NCI-H345 treated with DMSO at 0.1 percent for 48 hours (cell line): ENCODE measurements around the gene MEI1.
A peak's percentile ranks its signal among the peaks of the same experiment; 100 is the strongest.
"Not testable (repeated sequence)": the region's sequence is repeated elsewhere in the genome, so short reads cannot be mapped to it uniquely, and the experiment has no call there.

Experiments used
- DNase-seq: peaks from one replicate; lab custom pipeline; 2025; ENCODE audit not compliant: unreplicated experiment; lab: John Stamatoyannopoulos, UW

The MEI1 gene

DNA sequence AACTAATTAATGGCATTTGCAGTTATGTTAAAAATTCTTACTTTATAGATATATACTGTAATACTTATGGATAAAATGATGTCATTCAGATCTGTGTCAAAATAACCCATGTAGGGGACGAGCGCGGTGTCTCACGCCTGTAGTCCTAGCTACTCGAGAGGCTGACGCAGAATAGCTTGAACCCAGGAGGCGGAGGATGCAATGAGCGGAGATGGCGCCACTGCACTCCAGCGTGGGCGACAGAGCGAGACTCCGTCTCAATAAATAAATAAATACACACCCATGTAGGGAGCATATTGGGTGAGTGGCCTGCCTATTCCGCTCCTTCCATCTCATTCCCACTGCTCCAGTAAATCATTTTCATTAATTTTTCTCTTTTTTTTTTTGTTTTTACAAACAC is 17.7 kb upstream of the MEI1 start:
- DNase-seq: no peak

DNA sequence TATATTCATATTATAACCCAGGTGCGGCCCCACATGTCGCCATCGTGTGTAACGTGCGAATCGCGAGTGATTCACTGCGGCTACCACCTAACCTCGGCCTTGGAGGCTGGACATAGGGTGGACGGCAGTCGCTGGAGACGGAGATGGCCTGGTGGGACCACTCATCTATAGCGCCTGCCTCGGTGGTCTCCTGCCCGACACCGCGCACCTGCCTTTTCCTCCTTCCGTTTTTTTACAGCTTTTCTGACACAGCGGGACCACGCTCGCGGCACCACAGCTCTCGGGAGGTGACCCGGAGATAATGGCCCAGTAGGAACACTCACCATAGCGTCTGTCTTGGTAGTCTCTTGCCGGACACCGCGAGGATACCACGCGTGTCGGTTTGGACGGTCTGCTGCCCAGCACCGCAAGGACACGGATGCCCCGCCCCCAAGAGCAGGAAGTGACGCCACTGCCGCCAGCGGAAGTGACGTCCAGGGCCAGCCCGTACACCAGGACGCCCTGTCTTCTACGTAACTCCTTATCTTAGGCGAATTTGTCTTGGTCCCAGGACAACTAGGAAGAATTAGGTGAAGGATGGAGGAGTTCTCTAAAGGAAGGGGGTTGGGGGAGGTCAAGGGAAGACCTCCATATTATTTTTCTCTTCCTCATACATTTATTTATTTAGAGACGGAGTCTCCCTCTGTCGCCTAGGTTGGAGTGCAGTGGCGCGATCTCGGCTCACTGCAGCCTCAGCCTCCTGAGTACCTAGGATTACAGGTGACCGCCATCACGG is 17.1 kb upstream of the MEI1 start:
- DNase-seq: no peak

DNA sequence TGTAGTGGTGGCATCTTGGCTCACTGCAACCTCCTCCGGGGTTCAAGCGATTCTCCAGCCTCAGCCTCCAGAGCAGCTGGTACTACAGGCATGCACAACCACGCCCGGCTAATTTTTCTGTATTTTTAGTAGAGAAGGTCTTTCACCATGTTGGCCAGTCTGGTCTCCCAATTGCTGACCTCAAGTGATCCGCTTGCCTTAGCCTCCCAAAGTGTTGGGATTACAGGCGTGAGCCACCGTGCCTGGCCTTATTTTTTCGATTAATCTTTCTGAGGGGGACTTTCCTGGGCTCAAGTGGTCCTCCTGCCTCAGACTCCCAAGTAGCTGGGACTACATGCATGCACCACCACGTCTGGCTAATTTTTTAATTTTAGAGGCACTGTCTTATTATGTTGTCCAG is 16.3 kb upstream of the MEI1 start:
- DNase-seq: no peak

DNA sequence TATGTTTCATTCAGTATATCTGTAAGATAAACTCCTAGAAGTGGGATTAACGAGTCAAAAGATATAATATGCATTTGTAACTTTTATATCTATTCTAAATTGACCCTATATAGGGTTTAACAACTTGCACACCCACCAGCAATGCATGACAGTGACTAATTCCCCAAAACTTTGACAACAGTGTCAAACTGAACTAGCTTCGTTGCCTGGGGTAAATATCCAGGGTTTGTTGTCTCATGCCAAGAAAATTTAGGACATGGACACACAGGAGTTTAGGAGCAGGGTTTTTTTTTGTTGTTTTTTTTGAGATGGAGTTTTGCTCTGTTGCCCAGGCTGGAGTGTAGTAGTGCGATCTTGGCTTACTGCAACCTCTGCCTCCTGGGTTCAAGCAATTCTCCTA is 15.7 kb upstream of the MEI1 start:
- DNase-seq: no peak

DNA sequence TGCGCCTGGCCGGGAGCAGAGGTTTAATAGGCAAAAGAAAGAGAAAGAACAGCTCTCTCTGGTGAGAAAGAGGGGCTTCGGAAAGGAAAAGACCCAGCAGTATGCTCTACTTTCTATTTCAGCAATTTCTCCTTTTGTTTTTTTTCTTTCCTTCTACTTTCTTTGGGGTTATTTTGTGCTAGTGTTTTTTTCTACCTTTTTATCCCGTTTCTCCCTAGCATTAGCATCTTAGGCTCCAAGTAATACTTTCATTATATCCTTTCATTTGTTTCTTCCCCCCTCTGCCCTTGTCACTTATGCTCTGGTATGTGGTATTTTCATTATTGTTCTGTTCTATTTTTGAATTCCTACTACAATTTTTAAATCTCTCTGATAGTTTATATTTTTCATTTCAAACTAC is 15.1 kb upstream of the MEI1 start:
- no peak for DNase-seq

DNA sequence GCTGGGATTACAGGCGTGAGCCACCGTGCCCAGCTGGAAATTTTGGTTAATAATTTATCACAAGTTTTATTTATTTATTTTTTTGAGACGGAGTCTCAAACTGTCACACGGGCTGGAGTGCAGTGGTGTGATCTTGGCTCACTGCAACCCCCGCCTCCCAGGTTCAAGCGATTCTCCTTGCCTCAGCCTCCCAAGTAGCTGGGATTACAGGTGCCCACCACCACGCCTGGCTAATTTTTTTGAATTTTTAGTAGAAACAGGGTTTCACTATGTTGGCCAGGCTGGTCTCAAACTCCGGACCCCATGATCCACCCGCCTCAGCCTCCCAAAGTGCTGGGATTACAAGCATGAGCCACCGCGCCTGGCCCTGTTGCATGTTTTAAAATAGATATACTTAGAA is 12.4 kb upstream of the MEI1 start:
- not testable (repeated sequence) for DNase-seq

DNA sequence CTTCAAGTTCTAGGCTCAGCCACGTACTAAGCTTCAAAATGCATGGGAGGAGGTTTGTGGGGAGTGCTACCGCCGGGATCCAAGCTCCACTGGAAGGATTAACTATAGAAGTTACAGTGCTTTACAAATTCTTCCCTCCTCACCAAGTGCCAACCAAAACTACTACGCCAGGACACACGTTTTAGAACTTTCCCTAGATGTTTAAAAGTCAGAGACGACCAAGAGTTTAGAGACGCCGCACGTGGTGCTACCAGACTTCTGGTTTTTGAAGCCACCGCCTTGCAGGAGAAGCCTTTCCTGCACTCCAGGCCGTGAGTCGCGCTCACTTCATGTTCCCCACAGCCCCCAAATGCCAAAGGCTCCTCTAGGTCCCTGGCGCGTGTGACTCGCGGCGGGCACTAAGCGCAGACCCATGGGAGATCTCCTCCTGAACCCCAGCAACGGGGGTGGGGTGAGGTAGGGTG is 11.4 kb upstream of the MEI1 start:
- DNase-seq: no peak

DNA sequence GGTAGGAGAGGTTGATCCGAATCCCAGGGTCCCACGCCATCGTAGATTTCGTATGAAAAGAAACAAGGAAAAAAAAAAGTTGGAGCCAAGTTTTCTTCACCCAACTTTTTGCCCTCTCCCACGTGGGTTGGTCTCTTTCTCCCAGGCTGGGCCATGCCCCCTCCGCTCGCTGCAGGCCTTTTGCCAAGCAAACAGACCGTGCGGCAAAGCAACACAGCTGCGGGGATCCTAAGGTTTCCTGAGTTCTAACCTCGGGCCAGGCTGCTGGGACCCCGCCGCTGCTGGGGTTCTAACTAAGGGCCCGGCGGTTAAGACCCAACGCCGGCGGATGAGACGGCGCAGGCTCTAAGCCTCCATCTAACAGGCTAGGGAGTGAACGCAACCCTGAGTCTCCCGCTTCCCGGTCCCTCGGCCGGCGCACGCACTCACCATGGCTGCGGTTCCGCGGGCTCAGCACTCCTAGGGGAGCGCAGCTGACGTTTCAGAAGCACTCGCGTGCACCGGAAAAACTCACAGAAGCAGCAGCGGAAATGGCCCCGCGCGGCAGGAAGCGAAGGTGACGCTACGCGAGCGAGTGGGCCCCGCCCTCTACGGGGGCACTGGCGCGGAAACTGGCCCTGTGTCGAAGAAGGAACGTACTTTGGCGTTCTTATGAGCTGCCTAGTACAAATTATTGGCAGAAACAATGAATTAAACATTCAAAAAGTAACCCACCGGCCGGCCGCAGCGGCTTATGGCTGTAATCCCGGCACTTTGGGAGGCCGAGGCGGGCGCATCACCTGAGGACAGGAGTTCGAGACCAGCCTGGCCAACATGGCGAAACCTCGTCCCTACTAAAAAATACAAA is 10.7 kb upstream of the MEI1 start, which contains the start of gene SNU13:
TSS of gene SNU13 (minus strand) at position 503 of the 847 bp plus-strand sequence. CDS start at position 432, 71 bp downstream.
- peak; percentile 64 for DNase-seq

DNA sequence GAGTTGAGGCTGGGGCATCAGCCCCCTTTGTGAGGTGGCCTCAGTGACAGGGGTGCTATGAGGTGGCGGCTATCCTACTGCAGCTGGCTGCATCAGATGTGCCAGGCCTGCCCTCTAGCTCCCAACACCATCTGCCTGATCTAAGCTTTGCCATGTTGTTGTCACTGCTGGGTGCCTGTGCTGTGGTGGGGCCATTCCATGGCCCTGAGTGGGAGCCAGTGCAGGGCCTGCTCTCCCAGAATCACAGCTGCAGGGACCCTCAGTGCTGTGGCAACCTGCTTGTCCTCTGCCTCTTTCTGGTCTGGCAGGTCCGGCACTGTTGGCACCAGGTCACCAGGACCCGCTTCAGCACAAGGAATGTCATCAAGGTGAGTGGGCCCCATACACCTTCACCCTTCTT is 8.8 kb upstream of the MEI1 start:
- no peak for DNase-seq

DNA sequence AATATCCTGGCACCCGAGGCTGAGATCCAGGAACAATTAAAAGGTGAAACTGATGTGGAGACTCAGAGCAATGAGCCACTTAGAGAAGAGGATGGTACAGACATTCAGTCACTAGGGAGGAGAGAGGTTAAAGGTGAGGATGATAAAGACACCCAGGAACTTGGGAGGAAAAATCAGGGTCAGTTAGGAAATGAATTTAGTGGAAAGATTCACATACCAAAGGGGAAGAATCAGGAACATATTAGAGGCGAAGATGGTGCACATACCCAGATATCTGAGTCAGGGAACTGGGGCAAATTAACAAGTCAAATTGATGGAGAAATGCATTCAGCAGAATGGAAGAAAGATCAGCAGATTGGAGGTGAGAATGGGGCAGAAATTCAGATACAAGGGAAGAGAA is 4.1 kb upstream of the MEI1 start:
- no peak for DNase-seq

DNA sequence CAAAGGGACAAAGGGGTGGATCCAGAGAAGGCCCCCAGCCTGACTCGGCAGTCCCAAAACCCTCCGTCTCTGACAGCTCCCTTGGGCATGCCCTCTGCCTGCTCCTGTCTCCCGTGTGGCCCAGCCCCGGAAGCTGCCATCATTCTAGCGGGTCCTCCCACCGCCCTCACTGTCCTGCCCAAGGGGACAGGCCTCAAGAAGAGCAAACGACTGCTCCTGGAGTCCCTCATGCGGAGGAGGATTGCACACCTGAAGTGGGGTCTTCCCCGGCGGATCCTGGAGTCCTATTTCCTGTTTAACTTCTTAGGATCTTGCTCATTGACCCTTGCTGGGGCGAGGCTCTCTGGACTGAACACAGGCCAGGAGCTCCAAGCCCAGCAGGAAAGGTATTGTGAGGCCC is 2.6 kb upstream of the MEI1 start:
- DNase-seq: no peak

DNA sequence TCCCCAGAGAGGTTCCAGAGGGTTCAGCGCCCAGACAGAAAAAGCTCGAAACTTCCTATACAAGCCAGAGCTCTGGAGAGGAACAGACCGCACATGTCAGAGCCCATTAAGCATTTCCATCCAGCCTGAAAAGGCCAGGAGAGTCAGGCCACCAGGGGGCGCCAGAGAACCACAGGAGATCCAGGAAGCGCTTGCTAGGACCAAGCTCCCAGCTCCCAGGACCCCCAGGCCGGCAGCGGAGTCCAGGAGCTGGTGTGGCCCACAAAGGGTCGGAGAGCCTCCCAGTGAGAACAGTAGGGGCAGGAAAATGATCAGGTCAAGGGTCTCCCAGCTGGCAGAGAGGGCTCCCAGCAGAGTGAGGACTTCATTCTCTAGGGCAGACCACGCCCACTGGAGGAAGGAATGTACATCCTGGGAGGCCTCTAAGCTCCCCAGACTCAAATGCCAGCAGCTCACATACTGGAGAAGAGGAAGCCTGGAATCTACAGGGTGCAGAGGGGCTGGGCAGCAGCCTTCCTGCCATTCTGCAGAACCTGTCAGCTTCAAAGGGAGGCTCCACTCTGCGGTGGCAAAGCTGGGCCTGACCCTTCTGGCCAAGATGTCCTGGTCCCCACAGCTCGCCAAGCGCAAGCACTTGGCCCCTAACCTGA is 2.1 kb upstream of the MEI1 start:
- DNase-seq: peak; percentile 43

DNA sequence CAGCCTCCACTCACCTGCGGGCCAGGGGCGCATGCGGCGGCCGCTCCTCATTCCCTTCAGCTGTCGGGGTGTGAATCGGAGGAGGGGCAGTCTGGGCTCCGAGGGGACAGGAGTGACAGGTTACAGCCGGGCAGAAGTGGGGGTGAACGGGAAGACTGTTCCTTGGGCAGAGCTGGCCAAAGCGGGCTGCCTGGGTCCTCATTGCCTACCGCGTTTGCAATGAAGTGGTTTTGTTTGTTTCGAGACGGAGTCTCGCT is 733 bp downstream of the MEI1 start:
- no peak for DNase-seq

DNA sequence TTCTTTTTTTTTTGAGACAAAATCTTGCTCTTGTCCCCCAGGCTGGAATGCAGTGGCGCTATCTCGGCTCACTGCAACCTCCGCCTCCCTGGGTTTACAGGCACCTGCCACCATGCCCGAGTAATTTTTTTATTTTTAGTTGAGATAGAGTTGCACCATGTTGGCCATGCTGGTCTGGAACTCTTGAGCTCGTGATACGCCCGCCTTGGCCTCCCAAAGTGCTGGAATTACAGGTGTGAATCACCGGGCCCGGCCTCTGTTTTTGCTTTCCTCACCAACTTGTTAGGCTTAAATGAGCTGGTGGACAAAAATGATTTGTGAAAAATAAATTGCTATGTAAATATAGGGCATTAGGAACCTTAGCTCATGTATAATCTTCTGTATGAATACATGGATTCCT is 3.5 kb downstream of the MEI1 start:
- DNase-seq: no peak

DNA sequence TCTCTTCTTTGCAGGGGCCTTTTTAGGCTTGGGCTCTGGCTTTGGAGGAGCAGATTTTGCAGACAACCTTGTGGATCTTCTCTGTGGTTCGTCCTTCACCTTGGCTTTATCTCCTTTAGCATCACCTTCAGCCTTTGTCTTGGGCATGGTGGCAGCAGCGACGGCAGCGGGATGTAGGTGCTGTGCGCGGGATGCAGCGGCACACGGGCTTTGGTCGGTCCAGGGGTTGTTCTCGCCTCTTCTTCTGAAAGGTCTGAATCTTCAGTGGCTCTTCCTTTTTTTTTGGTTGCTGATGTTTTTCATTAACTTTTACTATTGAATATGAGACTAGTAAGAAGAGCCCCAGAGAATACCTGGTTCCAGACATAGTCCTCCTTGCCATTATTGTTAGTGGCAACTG is 10.0 kb downstream of the MEI1 start:
- DNase-seq: no peak

DNA sequence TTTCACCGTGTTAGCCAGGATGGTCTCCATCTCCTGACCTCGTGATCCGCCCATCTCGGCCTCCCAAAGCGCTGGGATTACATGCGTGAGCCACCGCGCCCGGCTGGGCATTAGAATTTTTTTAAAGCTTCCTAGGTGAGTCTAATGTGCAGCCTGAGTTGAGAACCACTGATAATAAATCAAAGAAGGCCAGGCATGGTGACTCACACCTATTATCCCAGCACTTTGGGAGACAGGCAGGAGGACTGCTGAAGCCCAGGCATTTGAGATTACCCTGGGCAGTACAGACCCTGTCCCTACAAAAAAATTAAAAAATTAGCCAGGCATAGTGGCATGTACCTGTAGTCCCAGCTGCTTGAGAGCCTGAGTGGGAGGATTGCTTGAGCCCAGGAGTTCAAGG is 13.7 kb downstream of the MEI1 start:
- DNase-seq: no peak

DNA sequence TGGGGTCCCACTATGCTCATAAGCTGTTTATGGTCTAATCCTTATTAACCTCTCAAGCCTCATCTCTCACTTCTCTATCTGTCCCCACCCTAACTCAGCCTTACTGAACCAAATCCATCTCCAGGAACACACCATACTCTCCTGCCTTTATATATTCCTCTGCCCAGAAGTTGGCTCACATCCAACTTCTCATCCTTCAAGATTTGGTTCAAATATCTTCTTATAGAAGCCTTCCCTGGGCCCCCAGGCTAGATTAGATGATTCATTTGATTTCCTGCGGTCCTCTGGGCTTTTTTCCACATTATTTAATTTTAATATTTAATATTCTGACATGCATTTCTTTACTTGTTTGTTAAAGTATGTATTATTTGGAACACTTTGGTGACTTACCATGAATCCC is 23.2 kb downstream of the MEI1 start:
- no peak for DNase-seq

DNA sequence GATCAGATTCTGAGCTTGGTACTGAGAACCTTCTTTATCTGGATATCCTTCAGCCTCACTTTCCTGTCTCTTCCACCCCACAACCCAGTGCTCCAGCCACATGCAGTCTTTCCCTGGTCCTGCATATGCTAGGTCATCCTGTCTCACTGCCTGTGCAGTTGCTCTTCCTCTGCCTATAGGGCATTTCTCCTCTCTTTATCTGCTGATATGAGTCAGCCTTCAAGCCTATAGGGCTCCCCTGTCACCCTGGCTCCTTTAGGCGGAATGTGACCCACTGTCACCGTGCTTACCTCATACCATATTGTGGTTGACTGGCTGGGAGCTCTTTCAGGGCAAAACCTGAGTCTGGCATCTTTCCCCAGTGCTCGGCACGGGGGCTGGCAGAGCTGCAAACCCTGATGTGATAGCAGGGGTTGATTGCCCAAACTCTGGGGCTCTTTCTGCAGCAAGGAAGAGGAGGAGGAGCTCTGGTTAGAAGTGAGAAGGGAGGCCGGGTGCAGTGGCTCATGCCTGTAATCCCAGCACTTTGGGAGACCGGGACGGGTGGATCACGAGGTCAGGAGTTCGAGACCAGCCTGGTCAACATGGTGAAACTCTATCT is 26.3 kb downstream of the MEI1 start:
- no peak for DNase-seq

DNA sequence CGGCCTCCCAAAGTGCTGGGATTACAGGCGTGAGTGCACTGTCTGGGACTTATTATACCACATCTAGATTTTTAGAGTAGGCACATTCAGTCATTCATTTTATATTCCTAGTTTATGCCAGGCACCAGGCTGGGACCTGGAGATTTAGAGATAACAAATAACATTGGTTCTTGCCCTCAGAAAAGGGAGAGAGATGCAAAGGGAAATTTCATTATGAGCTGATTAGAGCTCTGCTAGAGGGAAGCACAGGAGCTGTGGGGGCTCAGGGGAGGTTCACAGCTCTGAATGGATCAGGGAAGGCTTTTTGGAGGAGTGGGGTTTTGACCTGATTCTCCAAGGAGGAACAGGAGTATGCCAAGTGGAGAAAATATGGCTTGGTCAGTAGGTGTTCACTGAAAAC is 32.3 kb downstream of the MEI1 start:
- DNase-seq: no peak

DNA sequence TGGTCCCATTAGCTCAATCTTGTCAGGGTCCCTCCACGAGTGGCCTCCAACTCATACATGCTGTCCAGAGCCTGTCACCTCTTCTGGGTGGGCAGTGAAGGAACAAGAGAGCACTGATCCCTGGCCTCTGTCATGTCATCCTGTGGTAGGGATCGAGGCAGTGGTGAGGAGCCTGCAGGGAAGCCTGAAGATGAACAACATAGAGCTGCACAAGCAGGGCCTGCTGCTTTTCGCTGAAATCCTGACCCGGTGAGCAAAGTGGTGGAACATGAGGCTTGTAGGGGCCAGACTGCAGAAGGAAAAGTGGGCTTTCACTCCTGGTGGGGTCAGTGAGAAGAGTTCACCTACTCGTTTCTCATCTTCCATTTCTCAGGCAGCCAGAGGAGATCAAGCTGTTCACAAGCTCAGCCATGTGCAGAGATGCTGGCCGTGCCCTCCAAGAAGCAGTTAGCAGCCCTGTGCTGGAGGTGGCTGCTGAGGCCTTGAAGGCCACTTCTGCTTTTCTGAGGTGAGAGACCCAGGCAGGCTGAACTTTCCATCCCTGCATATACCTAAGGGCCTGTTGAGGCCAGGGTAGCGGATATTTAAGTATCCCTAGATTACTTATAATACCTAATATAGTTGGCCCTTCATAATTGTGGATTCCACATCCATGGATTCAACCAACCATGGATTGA is 32.9 kb downstream of the MEI1 start:
- no peak for DNase-seq

DNA sequence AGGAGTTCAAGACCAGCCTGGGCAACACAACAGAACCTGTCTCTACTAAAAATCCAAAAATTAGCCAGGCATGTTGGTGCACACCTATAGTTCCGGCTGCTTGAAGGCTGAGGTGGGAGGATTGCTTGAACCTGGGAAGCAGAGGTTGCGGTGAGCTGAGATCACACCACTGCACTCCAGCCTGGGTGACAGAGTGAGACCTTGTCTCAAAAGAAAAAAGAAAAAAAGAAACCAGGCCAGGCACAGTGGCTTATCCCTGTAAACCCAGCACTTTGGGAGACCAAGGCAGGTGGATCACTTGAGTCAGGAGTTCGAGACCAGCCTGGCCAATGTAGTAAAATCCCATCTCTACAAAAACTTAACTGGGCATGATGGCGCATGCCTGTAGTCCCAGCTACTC is 33.9 kb downstream of the MEI1 start:
- DNase-seq: not testable (repeated sequence)
